Kidney (tissue), 14 donors: ENCODE results near the gene SULF2. TPM values are rescaled to one million over a fixed set of nuclear protein-coding genes. Genes with fewer than 3 reads are reported as not detected.

Experiments used
- DNase-seq, 5 donors: peaks; one replicate each; pipeline ENCODE4 v3.0.0-alpha.2; 2013 to 2020
- FAIRE-seq: peaks from 2 replicates; lab custom pipeline; 2012; peaks lifted over from hg19 to GRCh38; lab: Jason Lieb, UNC
- H3K27ac ChIP-seq, 2 donors: one replicate each; pipeline ENCODE4 v1.7.0; 2013; ENCODE audit warnings: low read depth in 2 of 2, low read length in 2 of 2, inconsistent platforms in 1 of 2
- H3K27me3 ChIP-seq: one replicate; pipeline ENCODE4 v1.7.1; 2013; ENCODE audit warnings: low read length, inconsistent platforms; ENCODE audit not compliant: control insufficient read depth, insufficient read depth
- H3K36me3 ChIP-seq, 3 donors: one replicate each; pipeline versions ENCODE4 v1.7.0 to v1.7.1; 2013; ENCODE audit warnings: low read length in 3 of 3, control low read depth in 1 of 3, inconsistent platforms in 1 of 3; ENCODE audit not compliant: insufficient read depth in 3 of 3, control insufficient read depth in 2 of 3
- H3K4me1 ChIP-seq, 3 donors: one replicate each; pipeline versions ENCODE4 v1.7.0 to v1.7.1; 2013; ENCODE audit warnings: low read length in 3 of 3, inconsistent platforms in 1 of 3, low read depth in 1 of 3; ENCODE audit not compliant: control insufficient read depth in 2 of 3, insufficient read depth in 2 of 3
- H3K4me3 ChIP-seq, 3 donors: one replicate each; pipeline versions ENCODE4 v1.7.0 to v1.8.1; 2013; ENCODE audit warnings: low read length in 3 of 3, control low read depth in 1 of 3, inconsistent platforms in 1 of 3
- H3K9ac ChIP-seq, 3 donors: one replicate each; pipeline versions ENCODE4 v1.7.0 to v1.7.1; 2013; ENCODE audit warnings: low read length in 3 of 3, control low read depth in 1 of 3, inconsistent platforms in 1 of 3
- H3K9me3 ChIP-seq, 3 donors: one replicate each; pipeline versions ENCODE4 v1.7.0 to v1.7.1; 2013; ENCODE audit warnings: low read length in 3 of 3, control low read depth in 1 of 3, inconsistent platforms in 1 of 3; ENCODE audit not compliant: control insufficient read depth in 2 of 3, insufficient read depth in 1 of 3
- intact Hi-C: fragments of 100-400 bp; cut with DNase I; formaldehyde crosslinking; loops from one replicate; pipeline ENCODE4 v1.11.1; 2022
- polyA plus RNA-seq: library from polyadenylated mRNA; stranded (reverse); fragments of 350-450 nt; fragmentation: Illumina TruSeq; extraction: RNeasy Lipid Tissue Mini Kit (QIAGEN cat#74804); gene quantifications from one replicate; pipeline ENCODE4 v1.2.3, GENCODE V29; 2014; ENCODE audit warnings: low read depth, low replicate concordance; ENCODE audit not compliant: insufficient read depth
- total RNA-seq: library from RNA; stranded (reverse); fragmentation: NEBNext Ultra II Directional; extraction: Animal tissue kit (Norgen Biotek cat#: 25700); gene quantifications from one replicate; pipeline ENCODE4 v1.2.1, GENCODE V29; 2021
- TF ChIP-seq, protein P1 (sequence below): IDR thresholded peaks from 3 replicates; pipeline ENCODE4 v1.5.1; 2012; ENCODE audit warnings: mild to moderate bottlenecking, moderate library complexity, borderline replicate concordance; ENCODE audit not compliant: insufficient read depth; ENCODE audit errors: extremely low read depth
- donor health status: control.
- donor health status: control.
- donor health status: control.
- donor health status: control.
- donor health status: control.
- donor health status: DM: yes; HTN: yes; CAD: no.
- donor health status: Normal renal cell carcinoma (clear cell type).

Gene SULF2
- total and polyA plus RNA-seq, 2 donors from 2014 or later: 85.1 to 257 TPM

DNA sequence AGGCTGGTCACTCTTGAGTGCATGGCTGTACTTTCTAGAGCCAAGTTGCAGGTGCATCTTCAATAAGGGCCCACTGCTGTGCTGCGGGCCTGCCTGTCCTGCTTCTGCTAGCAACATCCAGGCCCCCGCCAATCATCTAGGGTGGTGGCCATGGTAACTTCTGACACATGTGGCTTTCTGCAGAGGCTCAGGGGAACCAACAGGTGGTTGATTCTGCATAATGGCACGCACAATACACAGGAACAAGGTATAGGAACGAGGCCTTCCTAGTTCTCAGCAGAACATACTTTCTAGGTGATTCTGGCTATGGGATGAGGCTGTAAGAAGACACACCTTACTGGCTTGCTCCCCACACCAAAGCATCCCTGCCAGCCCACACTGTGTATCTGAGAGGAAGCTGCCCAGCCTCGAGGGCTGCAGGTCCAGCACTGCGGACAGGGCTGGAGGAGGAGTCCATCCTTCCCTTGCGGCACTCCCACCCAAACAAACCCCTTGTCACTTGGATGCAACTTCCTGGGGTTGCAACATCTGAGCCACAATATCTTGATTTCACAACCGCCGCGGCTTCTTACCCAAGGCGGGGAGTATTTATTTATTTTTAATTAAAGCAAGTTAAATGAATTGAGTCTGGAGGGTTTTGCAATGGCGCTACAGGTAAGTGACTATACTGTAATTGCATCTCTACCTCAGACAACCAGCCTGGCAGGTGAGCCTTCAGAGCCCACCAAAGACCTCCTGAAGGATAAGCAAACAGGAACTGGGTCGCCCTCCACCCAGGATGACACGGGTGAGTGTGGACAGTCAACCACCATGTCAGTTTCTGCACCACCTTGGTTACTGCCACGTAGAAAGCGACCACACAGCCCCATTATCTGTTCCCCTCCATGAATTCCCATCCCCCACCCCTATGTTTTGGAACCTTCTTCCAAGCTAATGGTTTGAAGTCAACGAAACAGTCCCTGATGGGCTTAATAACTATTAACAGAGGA, 49.6 kb downstream of the SULF2 start:
- intact Hi-C loops: no loop called here
- DNase-seq (peak in 1 of 5 donors; percentile 70), FAIRE-seq (no peak)
- Histone ChIP-seq H3K9me3 (no peaks in the 10 kb centered on the region), H3K4me1 (no peaks in the 10 kb centered on the region), H3K27me3 (no peaks in the 10 kb centered on the region), H3K9ac (no peak overlapping the region), H3K4me3 (no peak overlapping the region), H3K27ac (no peak overlapping the region), H3K36me3 (no peaks in the 10 kb centered on the region)
- TF ChIP-seq, protein P1, sequence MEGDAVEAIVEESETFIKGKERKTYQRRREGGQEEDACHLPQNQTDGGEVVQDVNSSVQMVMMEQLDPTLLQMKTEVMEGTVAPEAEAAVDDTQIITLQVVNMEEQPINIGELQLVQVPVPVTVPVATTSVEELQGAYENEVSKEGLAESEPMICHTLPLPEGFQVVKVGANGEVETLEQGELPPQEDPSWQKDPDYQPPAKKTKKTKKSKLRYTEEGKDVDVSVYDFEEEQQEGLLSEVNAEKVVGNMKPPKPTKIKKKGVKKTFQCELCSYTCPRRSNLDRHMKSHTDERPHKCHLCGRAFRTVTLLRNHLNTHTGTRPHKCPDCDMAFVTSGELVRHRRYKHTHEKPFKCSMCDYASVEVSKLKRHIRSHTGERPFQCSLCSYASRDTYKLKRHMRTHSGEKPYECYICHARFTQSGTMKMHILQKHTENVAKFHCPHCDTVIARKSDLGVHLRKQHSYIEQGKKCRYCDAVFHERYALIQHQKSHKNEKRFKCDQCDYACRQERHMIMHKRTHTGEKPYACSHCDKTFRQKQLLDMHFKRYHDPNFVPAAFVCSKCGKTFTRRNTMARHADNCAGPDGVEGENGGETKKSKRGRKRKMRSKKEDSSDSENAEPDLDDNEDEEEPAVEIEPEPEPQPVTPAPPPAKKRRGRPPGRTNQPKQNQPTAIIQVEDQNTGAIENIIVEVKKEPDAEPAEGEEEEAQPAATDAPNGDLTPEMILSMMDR: no peak

DNA sequence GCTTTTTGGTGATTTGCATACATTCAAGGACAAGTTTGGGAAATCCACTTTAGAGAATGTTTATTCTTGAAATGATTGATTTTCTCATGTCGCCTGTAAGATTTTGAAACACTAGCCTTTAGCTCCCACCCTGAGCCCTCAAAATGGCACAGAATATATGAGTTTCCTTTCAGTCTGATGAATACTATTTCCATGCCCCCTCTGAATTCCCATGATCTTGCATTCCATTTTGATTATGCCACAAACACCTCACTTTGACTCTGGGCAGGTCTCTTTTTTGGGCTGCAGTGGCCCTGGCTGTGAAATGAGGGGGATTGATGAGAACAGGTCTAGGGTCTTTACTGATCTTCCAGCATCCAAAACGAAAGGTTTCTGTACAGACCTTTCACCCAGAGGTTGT, 50.4 kb downstream of the SULF2 start:
- Histone ChIP-seq H3K36me3 (no peaks in the 10 kb centered on the region), H3K9ac (no peak overlapping the region), H3K4me3 (no peak overlapping the region), H3K9me3 (no peaks in the 10 kb centered on the region), H3K4me1 (no peaks in the 10 kb centered on the region), H3K27ac (no peak overlapping the region), H3K27me3 (no peaks in the 10 kb centered on the region)
- intact Hi-C loops: no loop called here
- TF ChIP-seq, protein P1: no peak
- FAIRE-seq: no peak
- no peak for DNase-seq

DNA sequence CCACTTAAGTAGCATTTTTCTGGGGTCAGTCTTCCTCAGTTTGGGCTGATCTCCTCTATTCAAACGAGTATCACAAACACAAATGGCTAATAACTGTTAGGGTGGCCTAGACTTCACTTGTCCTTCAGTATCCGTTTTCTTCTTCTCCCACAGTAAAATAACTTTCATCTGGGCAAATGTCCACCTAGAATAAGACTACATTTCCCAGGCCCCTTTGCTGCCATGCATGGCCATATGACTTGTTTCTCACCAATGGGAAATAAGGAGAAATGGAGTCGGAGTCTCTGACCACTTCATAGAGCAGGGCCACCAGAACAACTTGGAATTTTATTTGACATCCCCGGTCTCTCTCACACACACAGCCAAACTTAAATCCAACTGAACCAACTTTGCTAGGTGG, 51.4 kb downstream of the SULF2 start:
- no peak for FAIRE-seq
- Histone ChIP-seq H3K4me1 (no peaks in the 10 kb centered on the region), H3K4me3 (no peak overlapping the region), H3K36me3 (no peaks in the 10 kb centered on the region), H3K27me3 (no peaks in the 10 kb centered on the region), H3K9me3 (no peaks in the 10 kb centered on the region), H3K9ac (no peak overlapping the region), H3K27ac (no peak overlapping the region)
- TF ChIP-seq, protein P1: no peak
- intact Hi-C loops: no loop called here
- DNase-seq: no peak
